GM23338 (cell line): ENCODE measurements around the gene RGS19. TPM values are rescaled to one million over a fixed set of nuclear protein-coding genes. Genes with fewer than 3 reads are reported as not detected.

Experiments used
- ATAC-seq: fragments of 200-7000 bp; cut with Tn5 transposase; 3 replicates; pipeline ENCODE4 v1.9.1; 2020
- DNase-seq: peaks from one replicate; pipeline ENCODE4 v3.0.0-alpha.2; 2015; ENCODE audit warnings: low spot score
- H2AFZ ChIP-seq: fragments of 200-600 bp; sonication (generic); 2 replicates; pipeline ENCODE4 v1.8.0; 2016; ENCODE audit warnings: antibody characterized with exemption, mild to moderate bottlenecking, moderate library complexity
- H3F3A ChIP-seq: fragments of 200-600 bp; sonication (generic); replicated peaks from 2 replicates; pipeline ENCODE4 v1.8.0; 2017; ENCODE audit warnings: antibody characterized with exemption, mixed run types, low read depth
- H3K27ac ChIP-seq: fragments of 200-600 bp; sonication (generic); 2 replicates; pipeline ENCODE4 v1.6.1; 2016; ENCODE audit warnings: low read depth
- H3K27me3 ChIP-seq: fragments of 200-600 bp; sonication (generic); 2 replicates; pipeline ENCODE4 v1.8.0; 2016; ENCODE audit warnings: mild to moderate bottlenecking, mixed run types, moderate library complexity; ENCODE audit not compliant: insufficient read depth
- H3K36me3 ChIP-seq: fragments of 200-600 bp; sonication (generic); 2 replicates; pipeline ENCODE4 v1.8.0; 2016; ENCODE audit warnings: mild to moderate bottlenecking; ENCODE audit not compliant: insufficient read depth
- H3K4me1 ChIP-seq: fragments of 200-600 bp; sonication (generic); 2 replicates; pipeline ENCODE4 v1.8.0; 2016; ENCODE audit warnings: mild to moderate bottlenecking, moderate library complexity; ENCODE audit not compliant: insufficient read depth
- H3K4me2 ChIP-seq: fragments of 200-600 bp; sonication (generic); 2 replicates; pipeline ENCODE4 v1.7.1; 2017; ENCODE audit warnings: mixed run types
- H3K4me3 ChIP-seq: fragments of 200-600 bp; sonication (generic); 2 replicates; pipeline ENCODE4 v1.6.1; 2016; ENCODE audit warnings: mixed run types
- H3K79me2 ChIP-seq: fragments of 200-600 bp; sonication (generic); replicated peaks from 2 replicates; pipeline ENCODE4 v1.8.0; 2017; ENCODE audit warnings: mild to moderate bottlenecking; ENCODE audit not compliant: insufficient read depth
- H3K9me2 ChIP-seq: fragments of 200-600 bp; sonication (generic); 2 replicates; pipeline ENCODE4 v1.8.0; 2017; ENCODE audit not compliant: insufficient read depth
- H4K20me1 ChIP-seq: fragments of 200-600 bp; sonication (generic); replicated peaks from 2 replicates; pipeline ENCODE4 v1.8.0; 2017; ENCODE audit warnings: mild to moderate bottlenecking; ENCODE audit not compliant: insufficient read depth
- H3K27ac Mint-ChIP-seq: 2 replicates; pipeline ENCODE4 v1.8.0; 2020; ENCODE audit warnings: inconsistent platforms, mild to moderate bottlenecking, moderate library complexity, mixed read lengths
- H3K27me3 Mint-ChIP-seq: 3 replicates; pipeline ENCODE4 v1.8.0; 2022; ENCODE audit warnings: low read depth, mild to moderate bottlenecking, moderate library complexity, mixed read lengths, inconsistent platforms; ENCODE audit not compliant: insufficient read depth, poor library complexity
- H3K36me3 Mint-ChIP-seq: 3 replicates; pipeline ENCODE4 v1.8.0; 2021; ENCODE audit warnings: low read depth, mild to moderate bottlenecking, inconsistent platforms, moderate library complexity, mixed read lengths
- H3K4me1 Mint-ChIP-seq: 3 replicates; pipeline ENCODE4 v1.8.0; 2020; ENCODE audit warnings: mild to moderate bottlenecking, inconsistent platforms, mixed read lengths
- H3K4me3 Mint-ChIP-seq: 3 replicates; pipeline ENCODE4 v1.8.0; 2021; ENCODE audit warnings: moderate library complexity, mild to moderate bottlenecking, inconsistent platforms, mixed read lengths
- H3K9me3 Mint-ChIP-seq: 3 replicates; pipeline ENCODE4 v1.8.0; 2020; ENCODE audit warnings: moderate library complexity, mild to moderate bottlenecking, inconsistent platforms, mixed read lengths
- CREB1 ChIP-seq: fragments of 250-450 bp; sonication (Bioruptor Pico); IDR thresholded peaks from 2 replicates; pipeline ENCODE4 v1.5.0; 2020; ENCODE audit warnings: low read depth, mild to moderate bottlenecking, moderate library complexity
- ETS1 ChIP-seq: IDR thresholded peaks from 2 replicates; pipeline ENCODE4 v1.6.1; 2016; ENCODE audit warnings: antibody characterized with exemption
- EZH2 ChIP-seq: fragments of 200-600 bp; sonication (generic); IDR thresholded peaks from one replicate; pipeline ENCODE4 v1.8.0; 2017; ENCODE audit warnings: antibody characterized with exemption, mild to moderate bottlenecking, low read depth; ENCODE audit not compliant: unreplicated experiment
- EZH2phosphoT487 ChIP-seq: fragments of 200-600 bp; sonication (generic); IDR thresholded peaks from one replicate; pipeline ENCODE4 v1.8.1; 2018; ENCODE audit warnings: antibody characterized with exemption; ENCODE audit not compliant: unreplicated experiment
- JUNB ChIP-seq: IDR thresholded peaks from one replicate; pipeline ENCODE4 v1.6.1; 2016; ENCODE audit warnings: antibody characterized with exemption; ENCODE audit not compliant: unreplicated experiment
- NANOG ChIP-seq: IDR thresholded peaks from 2 replicates; pipeline ENCODE4 v1.6.1; 2016; ENCODE audit warnings: antibody characterized with exemption, borderline replicate concordance
- POLR2AphosphoS5 ChIP-seq: IDR thresholded peaks from 2 replicates; pipeline ENCODE4 v1.6.1; 2016; ENCODE audit warnings: antibody characterized with exemption, low read depth
- REST ChIP-seq: IDR thresholded peaks from one replicate; pipeline ENCODE4 v1.6.1; 2018; ENCODE audit warnings: antibody characterized with exemption; ENCODE audit not compliant: unreplicated experiment
- STAT1 ChIP-seq: IDR thresholded peaks from one replicate; pipeline ENCODE4 v1.6.1; 2016; ENCODE audit warnings: antibody characterized with exemption; ENCODE audit not compliant: unreplicated experiment
- ZNF114 ChIP-seq: fragments of 250-450 bp; sonication (Bioruptor Pico); IDR thresholded peaks from 2 replicates; pipeline ENCODE4 v1.5.0; 2020; ENCODE audit warnings: mild to moderate bottlenecking, moderate library complexity
- ZNF331 ChIP-seq: fragments of 250-450 bp; sonication (Bioruptor Pico); IDR thresholded peaks from 2 replicates; pipeline ENCODE4 v1.5.0; 2020; ENCODE audit warnings: low read depth, mild to moderate bottlenecking, moderate library complexity
- ZNF462 ChIP-seq: fragments of 250-450 bp; sonication (Bioruptor Pico); IDR thresholded peaks from 2 replicates; pipeline ENCODE4 v1.5.0; 2020; ENCODE audit warnings: mild to moderate bottlenecking, moderate library complexity
- polyA plus RNA-seq: library from polyadenylated mRNA; unstranded; fragments of >200 nt; fragmentation: Nextera tagmentation; extraction: Ambion mirVana; gene quantifications from 2 replicates; pipeline ENCODE4 v1.2.1, GENCODE V29; 2016
- total RNA-seq: library from RNA; depleted of rRNA; stranded (reverse); fragments of >200 nt; shearing (Covaris generic); gene quantifications from 2 replicates; pipeline ENCODE4 v1.2.3, GENCODE V29; 2014
- TF ChIP-seq, protein P1 (sequence below), 2 experiments: fragments of 200-600 bp in 1 of 2; sonication (generic) in 1 of 2; conservative IDR thresholded peaks; 2 replicates each; pipeline versions ENCODE4 v1.5.1 to v1.6.1; 2016 to 2017; ENCODE audit warnings: antibody characterized with exemption in 2 of 2, low read depth in 2 of 2, mild to moderate bottlenecking in 2 of 2, moderate library complexity in 1 of 2

The RGS19 gene
- total and polyA plus RNA-seq, 2 experiments from 2014 or later, result 13.1 to 19.7 TPM

- H3K27ac ChIP-seq, result no peak overlapping the region
- no peak overlapping the region for H3K4me3 ChIP-seq
- Mint-ChIP-seq H3K27me3 (peaks cover 31% of the 10 kb centered on the region), H3K27ac (no peak overlapping the region), H3K36me3 (peaks cover 4% of the 10 kb centered on the region; the same call in 2 of the 3 replicates), H3K9me3 (peaks cover 8% of the 10 kb centered on the region), H3K4me1 (peaks cover 11% of the 10 kb centered on the region), H3K4me3 (no peak overlapping the region)
- no peak overlapping the region; the same call in 1 of the 2 replicates for H2AFZ ChIP-seq
- H4K20me1 ChIP-seq, result no peaks in the 10 kb centered on the region
- no peak for DNase-seq
- no peaks in the 10 kb centered on the region for H3K9me2 ChIP-seq
- peaks cover 17% of the 10 kb centered on the region for H3K27me3 ChIP-seq
- H3K4me1 ChIP-seq, result no peaks in the 10 kb centered on the region
- no peaks in the 10 kb centered on the region for H3K79me2 ChIP-seq
- no peak for ATAC-seq
- no peaks in the 10 kb centered on the region for H3K36me3 ChIP-seq
- H3K4me2 ChIP-seq, result no peak overlapping the region
- H3F3A ChIP-seq, result peaks cover 7% of the 10 kb centered on the region
- TF ChIP-seq POLR2AphosphoS5 (no peak), STAT1 (no peak), JUNB (no peak), EZH2phosphoT487 (no peak), ZNF331 (no peak), ZNF462 (CRISPR knock-in tag) (no peak), NANOG (no peak), EZH2 (no peak), ZNF114 (no peak), ETS1 (no peak), REST (no peak), CREB1 (no peak)
- TF ChIP-seq, protein P1, sequence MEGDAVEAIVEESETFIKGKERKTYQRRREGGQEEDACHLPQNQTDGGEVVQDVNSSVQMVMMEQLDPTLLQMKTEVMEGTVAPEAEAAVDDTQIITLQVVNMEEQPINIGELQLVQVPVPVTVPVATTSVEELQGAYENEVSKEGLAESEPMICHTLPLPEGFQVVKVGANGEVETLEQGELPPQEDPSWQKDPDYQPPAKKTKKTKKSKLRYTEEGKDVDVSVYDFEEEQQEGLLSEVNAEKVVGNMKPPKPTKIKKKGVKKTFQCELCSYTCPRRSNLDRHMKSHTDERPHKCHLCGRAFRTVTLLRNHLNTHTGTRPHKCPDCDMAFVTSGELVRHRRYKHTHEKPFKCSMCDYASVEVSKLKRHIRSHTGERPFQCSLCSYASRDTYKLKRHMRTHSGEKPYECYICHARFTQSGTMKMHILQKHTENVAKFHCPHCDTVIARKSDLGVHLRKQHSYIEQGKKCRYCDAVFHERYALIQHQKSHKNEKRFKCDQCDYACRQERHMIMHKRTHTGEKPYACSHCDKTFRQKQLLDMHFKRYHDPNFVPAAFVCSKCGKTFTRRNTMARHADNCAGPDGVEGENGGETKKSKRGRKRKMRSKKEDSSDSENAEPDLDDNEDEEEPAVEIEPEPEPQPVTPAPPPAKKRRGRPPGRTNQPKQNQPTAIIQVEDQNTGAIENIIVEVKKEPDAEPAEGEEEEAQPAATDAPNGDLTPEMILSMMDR (conservative IDR thresholded peaks at IDR 0.05; ENCODE audit: low read depth in 2 of 2), result no peak
Observed at GRCh38 chr20:64099086-64099786, 19.9 kb upstream of the RGS19 start.
